HUES48 (cell line): Measurements from ENCODE around the gene MEGF10.

Experiments used
- H3K27ac ChIP-seq: one replicate; pipeline ENCODE4 v1.7.0; 2013; ENCODE audit warnings: low read depth, low read length, inconsistent platforms
- H3K27me3 ChIP-seq: 2 replicates; pipeline ENCODE4 v1.6.1; 2013; ENCODE audit warnings: mild to moderate bottlenecking, low read length; ENCODE audit not compliant: control insufficient read depth, insufficient read depth
- H3K36me3 ChIP-seq: 2 replicates; pipeline ENCODE4 v1.6.1; 2013; ENCODE audit warnings: low read length; ENCODE audit not compliant: control insufficient read depth, insufficient read depth
- H3K4me1 ChIP-seq: 2 replicates; pipeline ENCODE4 v1.6.1; 2013; ENCODE audit warnings: mild to moderate bottlenecking, low read length; ENCODE audit not compliant: control insufficient read depth, insufficient read depth
- H3K4me3 ChIP-seq: 2 replicates; pipeline ENCODE4 v1.5.1; 2013; ENCODE audit warnings: mild to moderate bottlenecking, low read depth, low read length
- H3K9ac ChIP-seq: 2 replicates; pipeline ENCODE4 v1.6.1; 2013; ENCODE audit warnings: mild to moderate bottlenecking, low read depth, low read length, moderate library complexity
- H3K9me3 ChIP-seq: 2 replicates; pipeline ENCODE4 v1.6.1; 2013; ENCODE audit warnings: low read length; ENCODE audit not compliant: control insufficient read depth, insufficient read depth

The MEGF10 gene

DNA sequence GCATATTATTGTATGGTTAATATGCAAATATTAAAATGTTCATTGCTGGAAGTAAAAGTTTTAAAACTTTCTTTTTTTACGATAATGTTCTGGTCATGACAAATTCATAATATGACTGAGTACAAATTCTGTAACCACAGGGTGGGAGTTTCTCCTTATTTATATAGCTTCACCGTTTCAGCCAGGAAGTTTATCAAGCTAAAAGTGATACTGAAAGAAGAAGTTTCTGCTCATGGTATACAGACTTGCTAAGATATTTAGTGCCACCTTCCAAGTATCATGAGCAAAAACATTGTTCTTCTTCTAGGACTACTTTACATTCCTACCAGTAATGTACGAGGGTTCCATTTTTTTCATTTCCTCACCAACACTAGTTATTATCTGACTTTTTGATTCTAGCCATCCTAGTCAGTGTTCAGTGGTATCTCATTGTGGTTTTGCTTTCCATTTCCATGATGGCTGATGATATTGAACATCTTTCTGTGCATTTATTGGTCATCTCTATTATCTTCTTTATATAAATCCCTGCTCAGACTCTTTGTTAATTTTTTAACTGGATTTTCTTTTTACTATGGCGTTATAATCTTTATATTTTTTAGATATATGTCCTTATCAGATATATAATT lies 132.7 kb downstream of the MEGF10 start:
- H3K27ac ChIP-seq = no peak overlapping the region
- H3K9ac ChIP-seq = no peak overlapping the region
- H3K36me3 ChIP-seq = peaks cover 56% of the 10 kb centered on the region
- no peak overlapping the region for H3K4me3 ChIP-seq
- peaks cover 7% of the 10 kb centered on the region; the same call in 1 of the 2 replicates for H3K4me1 ChIP-seq
- H3K27me3 ChIP-seq = no peaks in the 10 kb centered on the region
- H3K9me3 ChIP-seq = no peaks in the 10 kb centered on the region

DNA sequence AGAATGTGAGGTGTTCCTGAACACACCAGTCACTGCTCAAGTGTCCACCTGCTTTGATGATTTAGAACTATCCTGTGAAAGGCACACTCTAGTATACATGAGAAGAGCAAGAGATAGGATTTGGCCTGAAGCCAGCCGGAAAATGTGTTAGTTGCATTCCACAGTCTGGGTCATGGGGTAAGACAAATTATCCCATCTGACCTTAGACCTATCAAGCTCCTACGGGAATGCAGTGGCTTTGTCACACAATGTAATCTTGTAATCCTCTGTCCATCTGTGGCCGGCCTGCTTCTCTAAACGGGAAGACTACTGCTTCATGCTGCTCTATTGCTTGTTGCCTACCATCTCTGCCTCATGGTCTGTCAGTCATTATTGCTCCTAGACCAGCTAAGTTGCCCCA lies 134.4 kb downstream of the MEGF10 start:
- no peaks in the 10 kb centered on the region for H3K27me3 ChIP-seq

DNA sequence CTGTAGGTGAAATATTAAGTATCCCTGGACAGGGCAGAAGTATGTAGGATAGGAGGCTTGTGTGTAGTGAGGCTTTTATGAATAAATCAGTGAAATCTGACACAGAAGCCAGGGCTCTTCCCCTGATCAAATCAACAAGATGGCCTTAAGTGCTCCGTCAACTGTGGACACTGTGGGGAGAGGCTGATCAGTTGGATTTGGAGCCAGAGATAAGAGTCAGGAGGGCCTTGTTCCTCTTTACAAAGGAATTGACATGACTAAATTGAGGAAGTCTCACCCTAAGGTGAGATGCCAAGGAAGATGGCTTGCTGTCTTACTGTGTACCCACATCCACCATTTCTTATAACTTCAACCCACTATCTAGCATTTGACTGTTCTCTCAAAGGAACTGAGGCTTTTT lies 135.3 kb downstream of the MEGF10 start:
- Histone ChIP-seq H3K27me3 (no peaks in the 10 kb centered on the region), H3K9me3 (no peaks in the 10 kb centered on the region), H3K4me3 (no peak overlapping the region), H3K36me3 (peaks cover 36% of the 10 kb centered on the region), H3K9ac (no peak overlapping the region), H3K4me1 (peaks cover 7% of the 10 kb centered on the region; the same call in 1 of the 2 replicates), H3K27ac (no peak overlapping the region)

More for the DNA sequence above, 134.4 kb downstream of the MEGF10 start:
- peaks cover 7% of the 10 kb centered on the region; the same call in 1 of the 2 replicates for H3K4me1 ChIP-seq
- H3K9ac ChIP-seq = no peak overlapping the region
- H3K9me3 ChIP-seq = no peaks in the 10 kb centered on the region
- H3K27ac ChIP-seq = no peak overlapping the region
- peaks cover 44% of the 10 kb centered on the region for H3K36me3 ChIP-seq
- no peak overlapping the region for H3K4me3 ChIP-seq

DNA sequence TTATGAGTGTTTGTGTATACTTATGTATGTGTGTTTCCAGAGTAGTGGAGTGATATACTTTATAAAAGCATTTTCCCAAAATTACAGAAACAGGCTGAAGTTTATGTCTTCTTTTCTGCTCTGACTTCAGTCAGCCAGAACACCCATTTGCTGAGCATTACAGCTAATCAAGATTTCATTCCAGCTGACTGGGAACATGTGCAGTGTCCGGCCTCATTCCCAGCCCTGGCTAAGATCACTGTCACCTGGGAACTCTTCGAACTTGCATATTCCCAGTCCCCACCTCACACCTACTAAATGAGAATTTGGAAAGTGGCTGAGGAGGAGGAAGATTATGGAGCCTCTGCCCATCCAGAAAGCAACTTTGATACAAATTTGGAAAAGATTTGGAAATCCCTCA lies 136.1 kb downstream of the MEGF10 start:
- Histone ChIP-seq H3K4me1 (peaks cover 7% of the 10 kb centered on the region; the same call in 1 of the 2 replicates), H3K9me3 (no peaks in the 10 kb centered on the region), H3K27ac (no peak overlapping the region), H3K36me3 (peaks cover 36% of the 10 kb centered on the region), H3K4me3 (no peak overlapping the region), H3K27me3 (no peaks in the 10 kb centered on the region), H3K9ac (no peak overlapping the region)

DNA sequence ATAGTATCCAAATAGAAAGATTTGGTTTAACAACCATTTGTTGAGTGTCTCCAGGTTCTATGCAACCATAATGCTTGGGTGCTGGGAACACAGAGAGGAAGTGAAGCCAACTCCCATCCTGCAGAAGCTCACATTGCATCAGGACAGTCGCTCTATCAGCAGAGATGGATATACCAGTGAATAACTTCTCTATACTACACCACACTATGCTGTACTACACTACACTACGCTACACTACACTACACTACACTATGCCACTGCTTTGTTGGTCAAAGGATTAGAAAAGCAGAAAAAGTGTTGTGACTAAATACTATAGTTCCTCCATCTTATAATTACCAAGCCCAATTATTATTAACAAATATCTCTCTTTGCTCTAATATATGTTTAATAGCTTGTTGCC lies 137.7 kb downstream of the MEGF10 start:
- no peaks in the 10 kb centered on the region for H3K27me3 ChIP-seq

DNA sequence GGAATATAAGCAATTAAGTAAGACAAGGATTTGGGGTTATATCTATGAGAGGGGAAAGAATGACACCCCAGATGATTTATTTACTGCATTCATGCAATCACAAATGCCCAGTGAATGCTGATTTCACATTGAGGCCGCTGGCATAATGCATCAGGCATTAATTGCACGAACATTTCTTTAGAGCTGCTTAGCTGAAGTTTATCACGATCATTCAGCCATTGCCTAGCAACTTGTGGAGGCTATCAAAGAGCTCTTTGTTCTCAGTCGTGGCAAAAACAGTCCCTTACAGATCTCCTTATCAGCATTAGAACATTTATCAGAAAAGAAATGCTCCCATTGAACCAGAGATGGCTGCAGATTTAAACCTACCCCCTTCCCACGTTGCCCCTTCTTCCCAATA lies 138.2 kb downstream of the MEGF10 start:
- Histone ChIP-seq H3K36me3 (peaks cover 24% of the 10 kb centered on the region), H3K4me3 (no peak overlapping the region), H3K27me3 (no peaks in the 10 kb centered on the region), H3K4me1 (peaks cover 6% of the 10 kb centered on the region; the same call in 1 of the 2 replicates), H3K9me3 (no peaks in the 10 kb centered on the region), H3K9ac (no peak overlapping the region), H3K27ac (no peak overlapping the region)

More for the DNA sequence above, 137.7 kb downstream of the MEGF10 start:
- no peak overlapping the region for H3K27ac ChIP-seq
- H3K4me1 ChIP-seq = peaks cover 7% of the 10 kb centered on the region; the same call in 1 of the 2 replicates
- H3K9me3 ChIP-seq = no peaks in the 10 kb centered on the region
- no peak overlapping the region for H3K9ac ChIP-seq
- no peak overlapping the region for H3K4me3 ChIP-seq
- peaks cover 27% of the 10 kb centered on the region for H3K36me3 ChIP-seq

DNA sequence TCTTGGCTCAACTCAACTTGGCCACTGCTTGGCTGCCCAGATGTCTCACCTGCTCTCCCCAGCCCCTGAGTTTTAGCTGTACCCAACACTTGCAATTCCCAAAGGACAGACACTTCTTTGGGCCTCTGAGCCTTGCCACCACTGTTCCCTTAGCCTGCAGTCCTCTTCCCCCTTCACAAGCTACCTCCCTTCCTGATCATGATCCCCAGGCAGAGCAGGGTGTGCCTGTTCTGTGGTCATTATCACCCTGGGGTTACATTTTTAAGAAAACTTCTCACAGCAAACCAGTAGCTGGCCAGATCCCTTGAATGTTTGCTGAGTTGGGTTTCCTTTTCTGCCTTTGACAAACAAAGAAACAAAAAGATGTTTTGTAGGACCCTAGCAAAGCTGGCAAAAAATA lies 139.3 kb downstream of the MEGF10 start:
- H3K9me3 ChIP-seq = no peaks in the 10 kb centered on the region
- no peaks in the 10 kb centered on the region for H3K27me3 ChIP-seq
- no peak overlapping the region for H3K27ac ChIP-seq
- peaks cover 15% of the 10 kb centered on the region for H3K36me3 ChIP-seq
- no peak overlapping the region for H3K9ac ChIP-seq
- H3K4me3 ChIP-seq = no peak overlapping the region
- H3K4me1 ChIP-seq = no peaks in the 10 kb centered on the region

DNA sequence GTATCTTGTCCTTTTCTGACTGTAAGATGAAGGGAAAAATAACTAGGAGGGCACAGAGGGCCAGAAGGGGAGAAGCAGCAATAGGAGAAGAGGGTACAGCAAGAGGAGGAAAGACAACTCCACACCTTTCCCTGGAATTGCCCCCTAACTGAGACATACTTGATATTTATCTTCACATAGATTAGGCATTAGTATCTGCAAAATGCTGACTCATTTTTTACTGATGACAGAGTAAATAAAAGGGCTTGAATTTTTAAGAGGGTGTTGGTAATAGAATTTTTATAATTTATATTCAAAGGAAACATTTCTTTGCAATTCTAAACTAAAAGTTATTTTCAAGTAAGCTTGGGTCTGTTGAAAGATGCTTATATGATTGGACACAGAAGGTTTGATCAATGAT lies 140.0 kb downstream of the MEGF10 start:
- H3K36me3 ChIP-seq = peaks cover 15% of the 10 kb centered on the region
- H3K27ac ChIP-seq = no peak overlapping the region
- H3K9me3 ChIP-seq = no peaks in the 10 kb centered on the region
- no peak overlapping the region for H3K9ac ChIP-seq
- H3K4me1 ChIP-seq = no peaks in the 10 kb centered on the region
- no peak overlapping the region for H3K4me3 ChIP-seq
- H3K27me3 ChIP-seq = no peaks in the 10 kb centered on the region

DNA sequence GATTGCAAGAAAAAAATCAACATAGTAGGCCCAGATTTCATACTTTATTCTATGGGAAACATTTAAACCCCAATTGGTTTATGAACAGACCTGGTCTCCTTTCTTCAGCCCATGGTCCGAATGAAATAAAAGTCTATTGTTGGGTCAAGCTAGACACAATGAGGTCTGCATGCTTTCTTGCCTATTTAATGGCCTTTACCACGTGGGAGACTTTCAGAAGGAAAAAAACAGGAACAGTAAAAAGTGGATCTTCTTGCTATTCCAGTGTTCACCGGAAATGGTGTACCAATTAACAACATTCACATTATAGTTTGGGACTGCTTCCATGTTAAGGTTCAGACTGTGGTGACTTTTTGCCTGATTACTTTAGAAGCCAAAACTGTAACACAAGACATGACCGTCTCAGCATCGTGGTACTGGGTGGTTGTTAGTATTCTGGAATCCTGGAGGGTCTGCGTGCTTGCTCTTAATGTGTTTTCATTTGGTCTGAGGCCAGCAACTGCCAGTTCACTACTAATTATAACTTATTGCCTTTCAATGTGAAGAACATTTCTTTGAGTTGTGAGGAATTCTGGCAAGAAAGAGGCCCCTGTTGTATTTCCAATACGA lies 141.5 kb downstream of the MEGF10 start:
- H3K27ac ChIP-seq = no peak overlapping the region
- peaks cover 13% of the 10 kb centered on the region for H3K36me3 ChIP-seq
- H3K27me3 ChIP-seq = no peaks in the 10 kb centered on the region
- no peaks in the 10 kb centered on the region for H3K9me3 ChIP-seq
- H3K4me1 ChIP-seq = no peaks in the 10 kb centered on the region
- no peak overlapping the region for H3K4me3 ChIP-seq
- no peak overlapping the region for H3K9ac ChIP-seq

DNA sequence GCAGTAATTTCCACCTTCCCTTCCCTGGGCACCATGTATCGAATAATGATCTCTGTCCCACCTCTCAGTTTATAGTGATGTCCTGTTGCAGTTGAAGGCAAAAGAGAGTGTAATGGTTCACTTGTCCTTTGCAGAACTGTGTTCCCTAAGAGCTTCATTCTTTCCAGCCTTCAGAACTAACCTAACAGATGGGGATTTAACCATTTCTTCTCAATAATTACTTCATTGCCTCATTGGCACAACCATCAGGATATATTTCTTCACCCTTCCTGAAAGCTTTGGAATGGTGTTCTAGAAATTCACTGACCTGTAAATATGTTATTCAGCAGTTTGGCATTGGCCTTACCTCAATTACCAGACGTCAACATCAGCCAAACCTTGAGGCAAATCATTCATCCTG lies 142.9 kb downstream of the MEGF10 start:
- 0 out of 2 replicates have a peak, but pooled peaks cover 8% of the 10 kb centered on the region for H3K36me3 ChIP-seq
- no peak overlapping the region for H3K4me3 ChIP-seq
- H3K9me3 ChIP-seq = no peaks in the 10 kb centered on the region
- no peak overlapping the region for H3K9ac ChIP-seq
- no peaks in the 10 kb centered on the region for H3K27me3 ChIP-seq
- H3K4me1 ChIP-seq = no peaks in the 10 kb centered on the region
- H3K27ac ChIP-seq = no peak overlapping the region

DNA sequence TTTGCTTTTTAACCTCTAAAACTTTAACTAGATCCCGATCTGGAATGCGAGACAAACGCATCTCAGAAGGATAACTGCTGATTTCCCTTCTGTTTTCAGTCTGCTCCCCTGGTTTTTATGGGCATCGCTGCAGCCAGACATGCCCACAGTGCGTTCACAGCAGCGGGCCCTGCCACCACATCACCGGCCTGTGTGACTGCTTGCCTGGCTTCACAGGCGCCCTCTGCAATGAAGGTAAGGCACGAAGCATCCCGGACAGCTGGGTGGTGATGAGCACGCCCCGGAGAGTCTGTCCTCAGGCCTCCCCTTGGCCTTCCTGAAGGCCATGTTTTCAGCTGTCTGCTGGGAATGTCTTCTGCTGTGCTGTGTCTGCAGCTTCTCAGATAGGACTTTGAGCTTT lies 144.0 kb downstream of the MEGF10 start:
- Histone ChIP-seq H3K27me3 (no peaks in the 10 kb centered on the region), H3K4me3 (no peak overlapping the region), H3K9me3 (no peaks in the 10 kb centered on the region), H3K9ac (no peak overlapping the region), H3K4me1 (no peaks in the 10 kb centered on the region), H3K27ac (no peak overlapping the region), H3K36me3 (0 out of 2 replicates have a peak, but pooled peaks cover 9% of the 10 kb centered on the region)
